Activated CD4-positive, alpha-beta T cell treated with anti-CD3 and anti-CD28 coated beads, Interleukin-2, amount 50 U/mL, for 24 hours (primary cell): ENCODE measurements around the gene DNAJC5.
A peak's percentile ranks its signal among the peaks of the same experiment; 100 is the strongest.
"Not testable (repeated sequence)": the region's sequence is repeated elsewhere in the genome, so short reads cannot be mapped to it uniquely, and the experiment has no call there.

Experiments used
- DNase-seq, 2 donors: peaks; one replicate each; pipeline ENCODE4 v3.0.0-alpha.2; 2020; ENCODE audit warnings: low read depth in 1 of 2, low spot score in 1 of 2

DNAJC5 gene

DNA sequence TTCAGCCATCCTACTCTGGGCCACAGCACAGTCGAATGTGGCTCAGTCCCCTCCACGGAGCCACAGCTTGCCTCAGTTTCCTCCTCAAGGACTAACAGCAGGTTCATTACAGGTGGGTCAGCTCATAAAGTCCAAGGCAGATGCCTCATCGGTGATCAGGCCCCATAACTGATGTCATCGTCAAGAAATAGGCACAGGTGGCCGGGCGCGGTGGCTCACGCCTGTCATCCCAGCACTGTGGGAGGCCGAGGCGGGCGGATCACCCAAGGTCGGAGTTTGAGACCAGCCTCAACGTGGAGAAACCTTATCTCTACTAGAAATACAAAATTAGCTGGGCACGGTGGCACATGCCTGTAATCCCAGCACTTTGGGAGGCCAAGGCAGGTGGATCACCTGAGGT lies 57.8 kb downstream of the DNAJC5 start:
- DNase-seq, result no peak

DNA sequence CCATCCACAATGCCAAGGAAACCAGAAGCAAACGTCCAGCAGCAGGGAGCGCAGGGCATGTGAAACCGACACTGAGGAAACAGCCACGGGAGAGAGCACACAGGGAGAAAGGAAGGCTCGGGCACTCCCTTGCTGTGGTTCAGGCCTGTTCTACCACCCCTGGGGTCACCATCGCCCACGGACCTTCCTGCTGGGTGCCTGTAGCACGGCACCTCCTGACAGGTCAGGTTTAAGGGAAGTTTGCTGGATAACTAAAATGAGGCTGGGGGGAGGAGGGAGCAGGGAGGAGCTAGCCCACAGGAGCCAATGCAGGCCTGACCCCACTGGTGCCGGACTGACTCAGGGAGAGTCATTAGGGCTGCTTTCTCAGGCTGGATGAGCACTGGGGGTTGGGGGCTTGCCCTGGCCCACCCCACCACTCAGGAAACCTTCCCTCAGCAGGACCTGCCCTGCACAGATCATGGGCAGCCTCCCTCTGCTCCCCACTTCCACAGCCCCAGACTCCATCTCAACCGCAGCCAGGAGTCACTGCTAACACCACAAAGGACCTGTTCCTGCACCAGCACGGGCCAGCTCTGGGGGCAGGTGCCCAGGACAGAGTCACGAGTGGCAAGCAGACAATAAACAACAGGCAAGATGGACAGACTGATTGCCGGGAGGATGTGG lies 59.0 kb downstream of the DNAJC5 start:
- DNase-seq, result no peak

DNA sequence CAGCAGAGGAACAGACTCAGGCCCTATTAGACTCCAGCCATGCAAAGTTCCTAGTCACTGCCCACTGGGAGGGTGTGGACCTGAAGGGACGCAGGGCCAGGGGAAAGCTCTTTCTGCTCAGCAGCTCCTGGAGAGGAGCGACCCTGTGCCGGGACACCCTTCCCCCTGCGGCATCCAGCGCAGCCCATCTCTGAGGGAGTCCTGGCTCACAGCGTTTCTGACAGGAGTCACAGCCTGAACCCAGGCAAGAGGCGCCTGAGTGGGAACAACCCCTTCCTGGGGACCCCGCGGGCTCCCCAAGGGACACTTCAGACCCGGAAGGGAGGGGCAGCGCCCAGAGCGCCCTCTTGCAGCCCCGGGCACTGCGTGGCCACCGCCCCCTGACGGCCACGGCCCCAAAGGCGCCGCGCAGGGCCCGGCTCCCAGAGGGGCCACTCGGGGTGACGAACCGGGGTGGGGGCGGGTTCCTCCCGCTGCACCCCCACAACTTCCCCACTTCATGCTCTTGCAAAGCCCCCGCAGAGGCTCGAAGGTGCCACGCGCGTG lies 60.4 kb downstream of the DNAJC5 start:
- DNase-seq, result no peak

DNA sequence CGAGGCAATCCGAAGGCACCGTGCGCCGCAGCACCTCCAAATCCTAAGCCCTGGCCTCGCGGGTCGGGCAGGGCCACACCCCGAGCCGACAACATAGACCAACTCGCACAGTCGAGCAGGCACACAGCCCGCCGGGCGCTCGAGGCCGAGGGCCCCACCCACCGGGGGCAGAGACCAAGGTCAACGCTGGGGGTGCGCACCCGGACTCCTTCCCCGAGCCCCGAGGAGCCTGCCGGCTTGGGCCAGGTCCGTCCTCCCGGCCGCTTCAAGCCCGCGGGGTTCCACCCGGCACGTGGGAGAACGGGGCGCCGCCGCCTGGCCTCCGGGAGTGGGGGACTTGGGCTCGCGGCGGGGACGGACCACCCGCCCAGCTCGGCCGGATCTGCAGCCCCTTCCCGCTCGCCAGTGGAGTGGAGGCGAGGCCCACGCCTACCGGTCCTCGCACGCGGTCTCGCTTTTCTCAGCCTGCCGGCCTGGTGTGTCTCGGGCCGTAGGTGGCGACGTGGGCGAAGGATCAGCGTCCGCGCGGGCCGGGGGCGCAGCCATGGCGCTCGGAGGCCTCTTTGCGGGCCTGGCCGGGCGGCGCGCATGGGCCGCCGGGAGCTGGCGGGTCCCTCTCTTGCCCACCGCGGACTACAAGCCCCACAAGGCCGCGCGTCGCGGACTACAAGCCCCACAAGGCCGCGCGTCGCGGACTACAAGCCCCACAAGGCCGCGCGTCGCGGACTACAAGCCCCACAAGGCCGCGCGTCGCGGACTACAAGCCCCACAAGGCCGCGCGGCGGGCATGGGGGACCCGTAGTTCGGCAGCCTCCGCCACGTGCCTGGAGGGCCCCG lies 61.1 kb downstream of the DNAJC5 start, which contains the start of gene UCKL1:
Gene UCKL1, minus strand, starts transcription at position 590 of the 837 bp plus-strand sequence. Its CDS starts 44 bp downstream, at position 546.
- peak; percentile 71 to 83 for DNase-seq

DNA sequence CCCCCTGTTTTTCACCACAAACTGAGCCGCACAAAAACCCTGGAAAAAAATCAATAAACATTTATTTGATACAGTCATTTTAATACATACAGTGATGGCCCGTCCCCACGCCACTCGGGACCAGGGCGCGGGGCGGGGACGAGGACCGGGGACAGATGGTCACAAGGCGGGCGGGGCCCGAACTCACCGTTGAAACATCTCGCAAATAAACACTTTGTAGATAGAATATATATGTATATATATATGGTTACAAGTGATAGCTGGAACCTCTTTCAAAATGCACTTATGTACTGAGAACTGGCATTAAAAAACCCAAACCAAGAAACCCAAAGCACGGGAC lies 61.7 kb downstream of the DNAJC5 start:
- DNase-seq, result no peak

DNA sequence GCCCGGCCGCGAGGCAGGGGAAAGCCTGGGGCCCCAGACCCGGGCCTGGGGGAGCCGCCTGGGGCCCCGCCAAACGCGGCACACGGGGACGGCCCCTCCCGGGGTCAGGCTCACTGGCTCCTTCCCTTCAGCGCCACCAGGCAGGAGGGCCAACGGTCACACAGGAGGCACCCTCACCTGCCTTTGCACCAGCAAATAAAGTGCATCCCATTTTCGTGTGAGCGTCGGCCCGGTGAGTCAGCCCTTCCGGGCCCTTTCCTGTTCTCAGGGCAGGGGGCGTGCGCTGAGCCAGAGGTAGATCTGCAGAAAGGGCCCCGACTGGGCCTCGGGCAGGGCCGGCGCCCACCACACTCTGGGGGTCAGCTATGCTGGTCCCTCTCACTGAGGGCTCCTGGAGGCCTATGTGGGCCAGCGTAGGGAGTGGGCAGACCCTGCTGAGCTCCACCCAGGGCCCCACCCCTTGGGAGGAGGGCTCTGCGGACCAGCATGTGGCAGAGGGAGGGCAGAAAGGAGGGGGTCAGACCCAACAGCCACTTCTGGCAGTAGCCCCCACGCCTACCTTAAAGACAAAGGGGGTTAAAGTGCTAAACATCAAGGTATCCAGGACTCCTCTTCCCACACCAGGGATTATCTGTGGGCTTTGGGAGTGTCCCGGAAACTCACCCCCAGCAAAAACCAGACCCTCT lies 62.2 kb downstream of the DNAJC5 start:
- DNase-seq, result peak in 1 of 2 donors; percentile 63

DNA sequence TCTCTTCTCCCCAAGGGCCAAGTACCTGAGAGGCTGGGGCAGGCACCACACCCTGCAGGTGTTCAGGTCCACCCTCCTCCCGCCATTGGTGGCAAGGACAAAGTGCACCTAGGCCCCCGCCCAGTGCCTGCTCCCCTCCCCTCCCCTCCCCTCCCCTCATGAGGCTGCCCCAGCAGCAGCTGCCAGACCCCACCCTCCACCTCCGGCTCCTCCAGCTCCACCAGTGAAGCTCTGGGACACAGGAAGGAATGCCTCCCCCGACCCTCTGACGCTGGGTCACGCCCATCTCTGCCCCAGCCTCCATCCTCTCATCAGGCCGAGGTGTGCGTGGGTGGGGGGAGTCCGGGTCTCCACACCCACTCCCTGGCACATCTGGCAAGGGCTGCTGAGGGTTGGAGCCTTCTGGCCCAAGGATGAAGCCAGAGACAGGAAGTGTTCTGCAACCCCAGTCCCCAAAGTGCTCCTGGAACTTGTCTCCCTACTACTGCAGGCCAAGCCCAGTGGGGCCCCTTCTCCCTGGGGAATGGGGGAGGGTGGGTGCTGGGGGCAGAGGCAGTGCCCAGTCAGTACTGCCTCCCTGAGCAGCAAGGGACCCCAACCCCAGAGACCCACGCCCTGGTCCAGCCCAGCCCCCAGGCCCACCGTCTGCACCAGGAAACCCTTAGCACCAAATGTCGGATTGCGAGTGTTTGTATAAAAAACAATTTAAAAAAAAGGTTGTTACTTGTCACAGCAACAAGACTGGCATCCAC lies 62.9 kb downstream of the DNAJC5 start:
- no peak for DNase-seq

DNA sequence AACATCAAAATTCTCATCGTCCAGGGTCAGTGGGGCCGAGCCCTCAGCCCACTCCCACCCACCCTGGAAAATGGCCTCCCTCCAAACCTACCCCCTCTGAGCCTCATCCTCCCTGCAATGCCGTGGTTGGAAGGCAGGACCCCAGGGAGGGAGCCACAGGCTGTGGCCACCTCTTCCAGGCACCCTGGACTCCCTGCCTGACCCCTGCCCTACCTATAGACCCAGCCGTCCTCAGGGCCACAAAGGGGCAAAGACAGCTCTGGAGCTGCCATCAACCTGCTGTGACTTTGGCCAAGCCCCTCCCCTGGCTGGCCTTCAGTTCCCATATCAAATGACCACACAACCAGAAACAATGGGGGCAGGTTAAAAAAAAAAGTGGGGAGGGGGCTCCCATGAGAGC lies 63.5 kb downstream of the DNAJC5 start:
- no peak for DNase-seq

DNA sequence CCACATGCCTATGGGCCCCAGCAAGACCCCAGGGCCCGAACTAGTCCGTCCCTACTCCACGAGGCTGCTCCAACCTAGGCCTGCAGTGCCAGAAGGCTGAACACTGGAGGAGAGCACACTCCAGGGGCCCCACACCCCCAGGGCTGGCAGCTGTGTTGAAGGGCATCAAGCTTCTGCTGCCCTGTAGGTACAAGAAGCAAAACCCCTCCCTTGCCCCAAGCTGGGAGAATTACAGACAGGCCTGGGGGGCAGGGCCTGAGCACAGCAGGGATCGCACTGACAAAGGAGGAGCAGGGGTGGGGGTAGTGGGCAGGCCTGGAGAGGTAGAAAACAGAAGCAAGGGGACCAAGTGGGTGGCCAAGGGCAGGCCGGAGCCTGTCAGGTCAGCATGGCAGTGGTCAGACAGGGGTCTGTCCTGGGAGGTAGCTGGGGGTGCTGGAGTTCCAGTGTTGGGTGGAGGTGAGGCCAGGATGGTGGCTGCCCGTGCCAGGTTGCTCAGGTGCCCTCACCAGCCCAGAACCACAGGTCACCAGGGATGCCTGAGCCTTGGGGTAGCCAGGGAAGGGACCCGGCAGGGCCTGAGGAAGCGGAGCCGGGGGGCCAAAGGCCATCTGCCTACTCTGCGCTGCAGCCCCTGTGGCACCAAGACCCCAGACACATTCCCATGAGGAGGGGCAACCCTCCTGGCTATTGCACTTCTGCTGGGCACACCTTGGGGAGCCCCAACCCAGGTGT lies 64.2 kb downstream of the DNAJC5 start:
- no peak for DNase-seq

DNA sequence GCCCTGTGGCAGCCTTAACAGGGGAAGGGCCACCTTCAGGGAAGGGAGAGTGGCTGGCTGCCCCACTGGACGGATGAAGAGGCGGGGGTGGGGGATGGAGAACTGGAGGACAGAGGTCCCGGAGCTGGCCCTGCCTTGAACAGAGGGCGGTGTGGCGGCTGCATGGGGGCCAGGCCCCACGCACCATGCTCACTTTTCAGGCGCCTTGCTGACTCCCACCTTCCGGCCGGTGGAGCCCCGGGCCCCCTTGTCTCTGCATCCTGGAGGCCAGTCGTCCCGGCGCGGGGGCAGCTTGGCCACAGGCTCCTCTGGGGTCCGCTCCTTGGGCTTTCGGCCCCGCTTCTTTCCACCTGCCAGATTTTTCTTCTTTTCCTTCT lies 64.8 kb downstream of the DNAJC5 start:
- DNase-seq, result no peak

DNA sequence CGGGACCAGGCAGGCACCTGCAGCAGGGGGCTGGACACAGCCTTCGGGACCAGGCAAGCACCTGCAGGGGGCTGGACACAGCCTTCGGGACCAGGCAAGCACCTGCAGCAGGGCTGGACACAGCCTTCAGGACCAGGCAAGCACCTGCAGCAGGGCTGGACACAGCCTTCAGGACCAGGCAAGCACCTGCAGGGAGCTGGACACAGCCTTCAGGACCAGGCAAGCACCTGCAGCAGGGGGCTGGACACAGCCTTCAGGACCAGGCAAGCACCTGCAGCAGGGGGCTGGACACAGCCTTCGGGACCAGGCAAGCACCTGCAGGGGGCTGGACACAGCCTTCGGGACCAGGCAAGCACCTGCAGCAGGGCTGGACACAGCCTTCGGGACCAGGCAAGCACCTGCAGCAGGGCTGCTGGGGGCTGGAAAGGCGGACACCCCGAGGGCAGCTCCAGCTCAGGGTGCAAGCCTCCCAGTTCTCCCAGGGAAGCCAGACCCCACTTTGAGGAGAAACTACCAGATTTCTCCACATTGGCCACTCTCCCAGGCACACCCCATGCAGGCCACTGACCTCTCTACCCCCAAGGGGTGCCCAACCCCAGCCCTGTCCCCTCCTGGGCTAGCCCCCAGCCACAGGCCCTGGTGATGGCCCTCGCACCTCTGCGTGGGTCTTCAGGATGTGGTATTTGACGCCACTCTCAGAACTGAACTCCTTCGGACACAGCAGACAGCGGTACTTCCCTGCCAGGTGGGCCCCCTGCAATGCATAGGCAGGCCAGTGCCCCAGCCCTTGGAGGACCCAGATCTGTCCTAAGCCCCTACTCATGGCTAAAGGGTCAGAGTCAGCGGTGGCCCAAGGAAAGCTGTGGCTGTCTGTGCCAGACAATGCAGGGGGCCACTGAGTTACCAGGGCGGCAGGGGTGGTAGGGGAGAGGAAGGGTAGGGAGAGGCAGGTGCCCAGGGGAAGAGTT lies 66.0 kb downstream of the DNAJC5 start:
- not testable (repeated sequence) for DNase-seq

DNA sequence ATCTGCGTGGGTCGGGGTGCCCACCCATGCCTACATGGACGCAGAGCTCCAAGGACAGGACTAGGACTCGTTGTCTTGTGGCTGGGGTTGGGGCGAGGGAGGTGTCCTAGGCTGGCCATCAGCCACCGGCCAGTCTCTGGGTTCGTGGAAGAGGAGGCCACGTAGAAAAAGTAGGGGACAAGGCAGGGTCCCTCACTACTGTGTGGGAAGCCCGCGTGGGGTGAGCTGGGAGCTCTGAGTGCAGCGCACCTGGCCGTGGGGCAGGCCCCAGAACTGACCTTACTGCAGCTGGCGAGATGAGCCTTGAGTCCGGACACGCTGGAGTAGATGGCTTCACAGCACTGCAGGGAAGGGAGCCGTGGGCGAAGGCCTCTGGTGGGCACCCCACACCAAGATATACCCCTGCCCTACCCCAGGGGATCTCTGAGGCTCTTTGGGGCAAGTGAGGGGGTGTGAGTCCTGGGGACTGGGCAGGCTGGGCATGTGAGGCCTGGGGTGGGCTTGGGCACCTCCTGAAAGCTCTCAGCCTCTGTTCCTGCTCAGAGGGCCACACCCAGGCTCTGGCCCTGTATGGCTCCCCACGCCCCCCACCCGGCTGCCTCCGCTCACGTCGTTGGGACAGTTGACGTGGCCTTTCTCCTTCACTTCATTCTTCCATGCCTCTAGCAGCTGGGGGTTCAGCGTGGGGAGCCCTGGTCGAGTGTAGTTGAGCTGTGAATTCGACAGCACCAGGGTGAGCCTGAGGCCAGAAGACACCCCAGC lies 66.9 kb downstream of the DNAJC5 start:
- no peak for DNase-seq

DNA sequence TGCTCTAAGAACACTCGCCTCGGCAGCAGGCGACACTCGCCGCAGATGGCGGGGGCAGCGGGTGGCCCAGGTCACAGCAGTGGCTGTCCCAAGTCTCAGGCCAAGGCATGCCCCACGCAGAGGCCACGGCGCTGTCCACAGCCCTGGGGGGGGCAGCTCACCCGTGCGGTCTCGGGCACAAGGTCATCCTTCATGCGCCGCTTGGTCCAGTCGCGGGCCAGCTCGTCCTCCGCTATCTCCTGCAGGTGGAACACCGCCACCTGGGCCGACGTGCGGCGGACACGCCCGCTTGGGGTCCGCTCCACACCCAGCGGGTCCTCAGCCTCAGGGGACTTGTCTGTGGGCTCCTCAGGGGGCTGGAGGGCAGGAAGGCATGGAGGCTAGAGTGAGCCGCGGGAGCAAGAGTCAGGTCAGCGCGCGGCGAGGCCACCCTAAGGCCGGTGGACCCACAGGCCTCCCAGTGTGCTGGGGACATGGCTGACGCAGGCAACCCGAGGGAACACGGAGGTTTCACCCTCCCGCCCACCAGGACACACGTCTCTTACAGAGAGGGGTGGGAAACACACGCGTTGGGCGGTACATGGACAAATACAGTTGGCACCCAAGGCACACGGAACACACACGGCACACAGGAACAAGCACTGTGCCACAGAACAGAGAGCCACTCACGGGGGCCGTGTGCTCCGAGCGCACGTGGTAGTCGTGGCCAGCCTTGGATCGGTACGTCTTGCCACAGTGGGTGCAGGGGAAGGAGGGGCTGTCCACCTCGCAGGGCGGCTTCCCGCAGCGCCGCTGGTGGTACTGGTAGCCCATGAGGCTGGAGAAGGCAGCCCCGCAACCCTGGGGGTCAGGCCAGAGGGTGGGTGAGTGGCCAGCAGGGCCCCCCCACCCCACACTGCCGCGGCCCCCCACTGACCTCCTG lies 67.8 kb downstream of the DNAJC5 start:
- DNase-seq, result no peak

DNA sequence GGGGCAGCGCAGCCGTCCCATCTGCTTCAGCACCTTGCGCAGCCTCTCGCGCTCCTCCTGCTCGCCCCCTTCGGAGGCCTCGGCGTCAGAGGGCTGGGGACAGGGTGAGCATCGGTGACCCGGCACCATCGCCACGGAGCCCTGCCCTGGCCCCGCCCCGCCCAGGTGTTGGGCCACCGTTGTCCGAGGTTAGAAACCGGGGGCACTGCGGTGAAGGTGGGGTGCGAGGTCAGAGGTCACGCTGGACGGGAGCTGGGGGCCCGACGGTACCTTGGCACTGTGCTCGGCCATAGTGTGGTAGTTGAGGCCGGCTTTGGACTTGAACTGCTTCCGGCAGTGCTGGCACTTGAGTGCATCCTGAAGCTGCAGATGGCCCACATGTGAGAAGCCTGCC lies 68.4 kb downstream of the DNAJC5 start:
- DNase-seq, result no peak

DNA sequence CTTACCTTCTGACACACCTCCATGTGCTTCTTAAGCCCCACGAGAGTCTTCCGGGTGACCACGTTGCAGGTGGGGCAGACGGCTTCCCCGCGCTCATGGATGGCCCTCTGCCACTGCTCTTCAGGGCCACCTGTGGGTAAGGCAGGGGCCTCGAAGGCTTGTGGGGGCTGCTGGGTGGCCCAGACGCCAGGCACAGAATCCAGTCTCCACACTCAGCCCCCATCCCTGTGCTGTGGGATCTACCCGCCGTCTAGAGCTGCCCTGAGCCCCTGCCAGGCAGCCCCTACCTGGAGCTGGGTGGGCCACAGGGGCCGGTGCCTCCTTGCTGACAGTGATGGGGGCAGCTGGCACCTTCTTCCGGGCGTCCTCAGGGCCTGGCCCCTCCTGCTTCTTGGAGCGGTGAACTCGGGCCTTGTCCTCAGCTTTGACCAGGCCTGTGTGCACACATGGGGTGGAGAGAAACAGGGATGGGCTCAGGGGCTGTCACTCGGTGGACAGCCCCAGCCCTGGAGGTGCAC lies 68.9 kb downstream of the DNAJC5 start:
- DNase-seq, result no peak

DNA sequence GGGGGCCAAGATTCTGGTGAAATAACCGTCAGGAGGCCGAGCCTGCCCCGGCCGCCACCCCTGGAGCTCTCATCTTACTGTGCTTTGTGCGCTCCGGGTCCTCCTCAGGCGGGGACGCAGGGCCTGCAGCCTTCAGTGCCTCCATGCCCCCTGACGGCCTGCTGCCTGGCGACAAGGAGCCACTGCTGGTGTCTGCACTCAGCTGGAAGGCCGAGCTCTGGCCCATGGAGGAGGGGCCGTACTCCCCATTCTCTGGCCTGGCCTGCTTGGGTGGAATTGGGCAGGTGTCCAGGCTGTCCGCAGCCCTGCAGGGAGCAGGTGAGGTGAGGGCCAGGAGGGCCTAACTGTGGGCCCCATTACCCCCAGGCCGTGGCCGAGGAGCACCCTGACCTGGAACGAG lies 69.5 kb downstream of the DNAJC5 start:
- DNase-seq, result no peak
